HTR-8/SVneo (cell line): ENCODE measurements around the gene ZEB2.

Experiments
- DNase-seq: peaks from one replicate; pipeline ENCODE4 v3.0.0; 2011; ENCODE audit warnings: low spot score, mixed read lengths; ENCODE audit not compliant: insufficient read length
- FAIRE-seq: peaks from 2 replicates; lab custom pipeline; 2011; peaks lifted over from hg19 to GRCh38; lab: Jason Lieb, UNC

ZEB2 gene

DNA sequence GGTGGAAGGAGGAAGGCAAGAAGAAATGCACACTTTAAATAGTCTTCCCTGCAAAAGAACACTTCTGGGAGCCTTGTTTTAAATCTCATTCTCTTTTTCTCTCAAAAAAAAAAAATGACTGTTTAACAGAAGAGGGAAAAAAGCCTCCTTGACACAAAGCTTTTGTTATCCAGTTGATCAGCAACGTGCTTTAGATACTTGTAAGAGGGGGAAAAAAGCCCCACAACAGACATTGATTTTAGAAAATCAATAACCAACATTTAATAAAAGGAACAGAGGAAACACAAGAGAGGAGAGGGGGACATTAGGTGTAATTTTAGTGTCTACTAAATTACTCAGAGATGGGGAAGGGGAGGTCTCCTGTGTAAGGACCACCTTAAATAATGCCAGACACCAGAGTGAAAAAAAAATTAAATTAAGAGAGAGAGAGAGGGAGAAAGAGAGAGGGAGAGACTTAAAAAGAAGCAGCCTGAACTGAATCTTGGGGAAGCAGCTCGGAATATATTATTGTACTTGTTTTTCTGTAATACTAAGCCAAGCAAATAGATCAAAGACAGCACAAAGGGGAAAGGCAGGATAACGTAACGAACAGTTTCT is 4.7 kb downstream of the ZEB2 start:
- no peak for DNase-seq
- no peak for FAIRE-seq

DNA sequence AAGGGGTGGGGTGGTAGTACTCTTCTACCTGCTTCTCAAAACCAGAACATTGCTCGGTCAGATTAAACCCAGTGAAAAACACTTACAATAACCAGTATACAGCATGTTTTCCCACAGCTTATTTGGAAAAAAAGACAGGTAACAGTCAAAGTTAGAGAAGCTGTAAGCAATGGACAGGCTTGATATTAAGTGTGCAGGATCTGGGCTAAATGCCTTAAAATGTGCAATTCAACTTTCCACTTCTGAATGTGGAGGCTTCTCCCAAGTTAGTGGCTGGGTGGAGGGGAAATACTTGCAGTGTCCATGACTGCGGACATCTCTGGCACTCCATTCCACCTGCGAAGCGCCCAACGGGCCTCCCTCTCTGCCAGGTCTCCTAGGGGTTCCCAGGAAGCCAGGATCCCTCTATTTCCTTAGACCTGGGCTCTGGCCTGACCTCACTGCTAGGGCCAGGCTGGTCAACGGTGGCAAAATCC is 5.3 kb downstream of the ZEB2 start:
- FAIRE-seq (no peak), DNase-seq (no peak)

GRCh38 chr2:144513388-144514101 is 6.4 kb downstream of the ZEB2 start:
- no peak for FAIRE-seq
- DNase-seq: no peak

- no peak for FAIRE-seq
- DNase-seq: no peak
These were observed 7.0 kb downstream of the ZEB2 start for GRCh38 chr2:144512891-144513351.

- no peak for DNase-seq
- FAIRE-seq: no peak
These were observed 7.4 kb downstream of the ZEB2 start for GRCh38 chr2:144512470-144512869.

DNA sequence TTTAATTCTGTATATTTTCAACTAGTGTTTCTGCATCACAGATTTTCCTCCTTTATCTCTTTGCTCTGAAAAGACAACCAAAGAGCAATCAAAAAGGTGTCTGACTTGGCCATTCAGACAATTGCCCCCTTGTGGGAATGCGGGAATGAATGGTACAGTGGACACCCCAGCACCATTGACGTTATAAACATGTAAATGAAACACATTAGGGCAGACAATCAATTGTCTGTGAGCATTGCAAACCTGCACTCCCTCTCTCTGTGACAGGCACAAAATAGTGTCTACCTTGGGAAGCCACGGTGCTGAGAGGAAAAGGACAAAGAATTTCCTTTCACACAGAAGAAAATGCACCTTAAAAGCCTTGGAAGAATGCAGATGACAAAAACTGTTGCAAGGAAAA is 8.0 kb downstream of the ZEB2 start:
- FAIRE-seq: no peak

DNA sequence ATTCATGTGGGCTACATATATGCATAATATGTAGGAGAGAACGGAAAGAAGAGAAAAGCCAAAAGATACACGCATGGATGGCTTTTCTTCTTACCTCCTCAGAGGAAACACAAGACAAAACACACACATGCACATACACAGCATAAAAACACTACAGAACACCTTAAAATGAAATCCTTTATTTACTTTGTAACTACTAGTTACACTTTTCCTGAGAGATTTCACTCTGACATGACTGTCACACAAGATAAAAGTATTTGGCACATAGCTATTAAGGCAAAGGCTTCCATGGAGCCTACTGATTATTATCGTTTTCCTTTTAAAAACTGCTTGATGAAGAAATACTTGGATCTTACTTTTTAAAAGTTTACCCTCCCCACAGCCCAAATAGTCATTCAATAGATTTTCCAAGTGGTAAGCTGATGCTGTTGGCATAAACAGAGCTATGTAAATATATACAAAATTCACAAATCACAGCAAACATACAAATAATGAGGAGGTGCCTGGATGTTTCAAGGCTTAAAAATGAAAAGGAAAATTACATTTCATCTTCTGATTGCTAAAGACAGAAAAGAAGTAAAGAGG is 8.6 kb downstream of the ZEB2 start:
- no peak for DNase-seq
- no peak for FAIRE-seq

More for the DNA sequence above, 8.0 kb downstream of the ZEB2 start:
- no peak for DNase-seq

- FAIRE-seq: peak; percentile 20
- DNase-seq: no peak
These were observed 9.5 kb downstream of the ZEB2 start for GRCh38 chr2:144510294-144510991.

DNA sequence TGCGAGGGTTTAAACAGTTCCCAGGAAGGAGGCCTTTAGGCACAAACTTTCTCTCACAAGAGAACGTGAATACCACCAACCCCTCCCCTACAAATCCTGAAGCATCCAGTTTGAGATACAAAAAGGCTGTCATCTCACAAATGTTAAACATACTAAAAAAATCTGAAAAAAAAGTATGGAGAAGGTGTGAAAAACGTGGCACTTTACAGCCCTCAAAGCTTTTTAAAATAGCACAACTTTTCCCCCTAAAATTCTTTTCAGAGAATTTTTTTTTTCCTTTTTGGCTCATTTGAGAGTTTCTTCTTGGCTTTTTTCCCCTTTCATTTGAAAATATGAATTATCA is 10.1 kb downstream of the ZEB2 start:
- FAIRE-seq (no peak), DNase-seq (no peak)

DNA sequence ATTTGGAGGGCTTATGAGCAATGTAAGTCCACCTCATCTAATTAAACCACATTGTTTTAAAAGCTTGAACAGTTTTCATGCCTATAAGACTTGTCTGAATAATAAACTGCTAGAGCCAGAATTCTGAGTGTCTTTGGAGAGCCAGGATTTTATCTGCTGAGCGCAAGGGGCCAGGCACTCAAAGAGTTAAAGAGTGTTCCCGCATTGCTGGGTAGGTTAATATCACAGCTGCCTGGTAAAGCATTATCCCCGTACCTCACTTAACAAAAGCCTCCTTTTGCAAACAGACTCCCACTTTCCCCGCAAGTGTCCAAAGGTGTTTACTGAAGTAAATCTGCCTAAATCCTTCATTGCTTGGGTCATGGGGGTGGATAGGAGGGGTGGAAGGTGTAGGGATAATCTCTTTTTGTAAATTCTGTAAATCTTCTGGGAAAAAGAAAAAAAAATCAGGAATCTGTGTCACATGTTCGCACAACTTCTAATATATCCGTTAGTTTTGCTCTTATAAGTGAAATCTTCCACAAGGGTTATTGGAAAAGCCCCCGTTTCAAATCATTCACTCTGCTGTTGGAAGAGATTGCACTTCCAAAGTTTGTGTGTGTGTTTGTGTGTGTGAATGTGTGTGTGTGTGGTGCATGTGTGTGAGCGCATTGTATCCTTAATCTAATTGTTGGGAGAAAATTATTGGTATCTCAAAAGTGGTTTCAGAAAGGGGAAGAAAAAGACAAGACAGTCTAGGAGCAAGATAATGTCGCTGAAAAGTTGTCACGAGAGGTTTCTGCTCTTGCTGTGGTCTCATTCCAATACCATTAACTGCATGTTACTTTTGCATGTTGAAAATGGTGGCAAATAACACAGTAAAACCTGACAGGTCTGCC is 10.7 kb downstream of the ZEB2 start:
- FAIRE-seq (no peak), DNase-seq (no peak)

DNA sequence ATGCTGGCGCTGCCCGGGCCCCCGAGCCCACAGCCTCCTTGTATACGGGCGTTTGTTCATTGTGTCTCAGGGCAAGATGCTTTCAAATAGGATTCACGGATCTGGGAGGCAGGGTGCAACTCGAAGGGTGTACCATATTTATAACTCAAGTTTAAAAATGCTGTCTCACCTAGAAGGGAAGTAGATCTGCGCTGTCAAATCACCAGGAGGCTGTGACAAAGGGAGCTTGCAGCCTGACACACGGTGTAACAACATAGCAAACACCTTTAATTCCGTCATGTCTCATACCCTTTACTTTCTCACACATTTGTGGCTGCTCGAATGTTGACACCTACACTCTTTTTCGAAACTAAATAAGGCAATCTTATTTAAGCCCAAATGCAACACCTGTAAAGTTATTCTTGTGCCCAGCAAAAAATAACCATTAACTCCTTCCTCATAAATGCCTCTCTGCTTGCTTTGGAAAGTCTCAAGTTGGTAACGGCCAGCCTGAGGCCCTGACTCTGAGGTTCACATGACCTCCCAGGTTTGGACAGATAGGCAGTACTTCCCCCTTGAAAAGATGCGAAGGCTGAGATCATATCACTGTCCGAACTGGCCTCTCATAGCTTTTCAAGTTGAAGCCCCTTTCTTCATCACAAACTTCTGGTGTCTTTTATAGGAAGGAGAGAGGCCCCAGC is 11.6 kb downstream of the ZEB2 start:
- DNase-seq (no peak), FAIRE-seq (no peak)

GRCh38 chr2:144507441-144508171 is 12.3 kb downstream of the ZEB2 start:
- DNase-seq (no peak), FAIRE-seq (no peak)

- DNase-seq: no peak
- no peak for FAIRE-seq
These were observed 14.6 kb downstream of the ZEB2 start for GRCh38 chr2:144505245-144505831.

DNA sequence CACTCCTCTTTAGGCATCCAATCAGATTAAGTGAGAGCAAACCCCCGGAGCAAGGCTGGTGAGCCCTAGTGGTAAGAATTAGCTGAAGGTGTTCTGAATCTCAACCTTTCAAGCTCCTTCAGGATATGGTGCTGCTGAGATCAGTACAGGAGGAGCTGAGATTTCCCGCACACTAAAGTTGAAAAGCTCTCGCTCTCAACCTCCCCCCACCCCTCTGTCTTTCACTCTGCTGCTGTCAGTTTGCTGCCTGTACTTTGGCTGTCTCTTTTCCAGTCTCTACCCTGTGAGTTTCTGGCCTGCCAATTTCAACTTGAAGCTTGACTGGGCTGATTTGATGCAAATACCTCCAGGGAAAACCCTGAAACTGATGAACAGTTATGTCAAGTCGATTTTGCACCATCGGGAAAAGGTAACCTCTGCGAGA is 15.7 kb downstream of the ZEB2 start:
- DNase-seq: no peak

DNA sequence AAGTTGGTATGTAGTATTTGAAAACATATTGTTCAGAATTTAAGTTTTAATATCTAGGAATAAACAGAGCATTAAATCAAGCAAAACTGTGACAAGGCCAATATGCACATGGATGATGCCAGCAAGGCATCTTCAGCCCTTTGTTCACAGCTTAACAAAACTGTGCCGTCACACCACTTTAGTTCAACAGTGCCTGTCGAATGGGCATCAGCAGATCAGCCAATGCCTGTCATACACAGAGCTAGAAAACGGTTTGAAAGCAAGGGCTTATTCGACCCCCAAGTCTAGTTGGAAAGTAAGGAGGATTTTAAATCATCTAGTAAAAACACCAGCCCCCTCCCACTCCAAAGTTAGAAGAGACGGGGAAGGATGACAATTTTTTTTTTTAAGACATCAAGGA is 16.7 kb downstream of the ZEB2 start:
- DNase-seq (no peak), FAIRE-seq (no peak)

More for the DNA sequence above, 15.7 kb downstream of the ZEB2 start:
- FAIRE-seq: no peak

GRCh38 chr2:144502369-144502768 is 17.6 kb downstream of the ZEB2 start:
- no peak for DNase-seq
- no peak for FAIRE-seq

- FAIRE-seq (no peak), DNase-seq (no peak)
These were observed 18.3 kb downstream of the ZEB2 start for GRCh38 chr2:144501627-144502026.

- DNase-seq: no peak
- FAIRE-seq: no peak
These were observed 18.8 kb downstream of the ZEB2 start for GRCh38 chr2:144501118-144501517.
